SK-N-SH (cell line): ENCODE results near the gene TRIM27.

ENCODE experiments used
- EP300 ChIP-seq, 2 experiments: IDR thresholded peaks; 2 replicates each; pipeline versions ENCODE4 v1.4.0 to v1.6.1; 2012; ENCODE audit warnings: borderline replicate concordance in 1 of 2, low read depth in 1 of 2, low read length in 1 of 2
- GABPA ChIP-seq: IDR thresholded peaks from 2 replicates; pipeline ENCODE4 v1.4.0; 2012; ENCODE audit warnings: low read depth, mild to moderate bottlenecking
- RFX5 ChIP-seq: IDR thresholded peaks from 2 replicates; pipeline ENCODE4 v1.6.1; 2012; ENCODE audit warnings: mild to moderate bottlenecking, improper control_type of control experiment, low read length
- TF ChIP-seq, protein P1 (sequence below): fragments of 200-600 bp; sonication (generic); IDR thresholded peaks from 2 replicates; pipeline ENCODE4 v1.6.1; 2017; ENCODE audit warnings: antibody characterized with exemption, mild to moderate bottlenecking, moderate library complexity
- TF ChIP-seq, protein P2 (sequence below): IDR thresholded peaks from 2 replicates; pipeline ENCODE4 v1.4.0; 2012; ENCODE audit warnings: low read depth, borderline replicate concordance
- TF ChIP-seq, protein P3 (sequence below): IDR thresholded peaks from 2 replicates; pipeline ENCODE4 v1.6.1; 2012; ENCODE audit warnings: mild to moderate bottlenecking, low read depth, low read length, moderate library complexity

DNA sequence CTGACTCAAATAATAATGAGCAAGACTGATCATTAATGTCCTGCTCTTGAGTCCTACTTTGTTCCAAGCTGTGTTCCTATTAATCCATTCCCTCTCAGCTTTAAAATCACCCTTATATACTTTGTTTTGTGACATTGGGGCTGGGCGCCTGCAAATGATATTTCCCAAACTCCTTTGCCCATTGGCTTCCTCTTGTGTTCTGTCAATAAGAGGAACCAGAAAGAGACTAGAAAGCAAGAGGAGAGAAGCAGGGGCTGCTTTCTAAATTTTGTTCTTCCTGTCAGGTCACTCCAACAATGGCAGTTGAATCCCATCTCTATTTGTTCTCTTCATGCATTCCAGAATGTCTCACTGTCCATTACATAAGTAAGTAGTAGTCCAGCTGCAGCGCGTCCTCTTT is 21.6 kb upstream of the TRIM27 start:
- TF ChIP-seq, protein P1, sequence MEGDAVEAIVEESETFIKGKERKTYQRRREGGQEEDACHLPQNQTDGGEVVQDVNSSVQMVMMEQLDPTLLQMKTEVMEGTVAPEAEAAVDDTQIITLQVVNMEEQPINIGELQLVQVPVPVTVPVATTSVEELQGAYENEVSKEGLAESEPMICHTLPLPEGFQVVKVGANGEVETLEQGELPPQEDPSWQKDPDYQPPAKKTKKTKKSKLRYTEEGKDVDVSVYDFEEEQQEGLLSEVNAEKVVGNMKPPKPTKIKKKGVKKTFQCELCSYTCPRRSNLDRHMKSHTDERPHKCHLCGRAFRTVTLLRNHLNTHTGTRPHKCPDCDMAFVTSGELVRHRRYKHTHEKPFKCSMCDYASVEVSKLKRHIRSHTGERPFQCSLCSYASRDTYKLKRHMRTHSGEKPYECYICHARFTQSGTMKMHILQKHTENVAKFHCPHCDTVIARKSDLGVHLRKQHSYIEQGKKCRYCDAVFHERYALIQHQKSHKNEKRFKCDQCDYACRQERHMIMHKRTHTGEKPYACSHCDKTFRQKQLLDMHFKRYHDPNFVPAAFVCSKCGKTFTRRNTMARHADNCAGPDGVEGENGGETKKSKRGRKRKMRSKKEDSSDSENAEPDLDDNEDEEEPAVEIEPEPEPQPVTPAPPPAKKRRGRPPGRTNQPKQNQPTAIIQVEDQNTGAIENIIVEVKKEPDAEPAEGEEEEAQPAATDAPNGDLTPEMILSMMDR: no peak
- no peak for TF ChIP-seq GABPA
- no peak for TF ChIP-seq RFX5
- TF ChIP-seq, protein P2, sequence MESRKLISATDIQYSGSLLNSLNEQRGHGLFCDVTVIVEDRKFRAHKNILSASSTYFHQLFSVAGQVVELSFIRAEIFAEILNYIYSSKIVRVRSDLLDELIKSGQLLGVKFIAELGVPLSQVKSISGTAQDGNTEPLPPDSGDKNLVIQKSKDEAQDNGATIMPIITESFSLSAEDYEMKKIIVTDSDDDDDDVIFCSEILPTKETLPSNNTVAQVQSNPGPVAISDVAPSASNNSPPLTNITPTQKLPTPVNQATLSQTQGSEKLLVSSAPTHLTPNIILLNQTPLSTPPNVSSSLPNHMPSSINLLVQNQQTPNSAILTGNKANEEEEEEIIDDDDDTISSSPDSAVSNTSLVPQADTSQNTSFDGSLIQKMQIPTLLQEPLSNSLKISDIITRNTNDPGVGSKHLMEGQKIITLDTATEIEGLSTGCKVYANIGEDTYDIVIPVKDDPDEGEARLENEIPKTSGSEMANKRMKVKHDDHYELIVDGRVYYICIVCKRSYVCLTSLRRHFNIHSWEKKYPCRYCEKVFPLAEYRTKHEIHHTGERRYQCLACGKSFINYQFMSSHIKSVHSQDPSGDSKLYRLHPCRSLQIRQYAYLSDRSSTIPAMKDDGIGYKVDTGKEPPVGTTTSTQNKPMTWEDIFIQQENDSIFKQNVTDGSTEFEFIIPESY: no peak
- TF ChIP-seq, protein P3, sequence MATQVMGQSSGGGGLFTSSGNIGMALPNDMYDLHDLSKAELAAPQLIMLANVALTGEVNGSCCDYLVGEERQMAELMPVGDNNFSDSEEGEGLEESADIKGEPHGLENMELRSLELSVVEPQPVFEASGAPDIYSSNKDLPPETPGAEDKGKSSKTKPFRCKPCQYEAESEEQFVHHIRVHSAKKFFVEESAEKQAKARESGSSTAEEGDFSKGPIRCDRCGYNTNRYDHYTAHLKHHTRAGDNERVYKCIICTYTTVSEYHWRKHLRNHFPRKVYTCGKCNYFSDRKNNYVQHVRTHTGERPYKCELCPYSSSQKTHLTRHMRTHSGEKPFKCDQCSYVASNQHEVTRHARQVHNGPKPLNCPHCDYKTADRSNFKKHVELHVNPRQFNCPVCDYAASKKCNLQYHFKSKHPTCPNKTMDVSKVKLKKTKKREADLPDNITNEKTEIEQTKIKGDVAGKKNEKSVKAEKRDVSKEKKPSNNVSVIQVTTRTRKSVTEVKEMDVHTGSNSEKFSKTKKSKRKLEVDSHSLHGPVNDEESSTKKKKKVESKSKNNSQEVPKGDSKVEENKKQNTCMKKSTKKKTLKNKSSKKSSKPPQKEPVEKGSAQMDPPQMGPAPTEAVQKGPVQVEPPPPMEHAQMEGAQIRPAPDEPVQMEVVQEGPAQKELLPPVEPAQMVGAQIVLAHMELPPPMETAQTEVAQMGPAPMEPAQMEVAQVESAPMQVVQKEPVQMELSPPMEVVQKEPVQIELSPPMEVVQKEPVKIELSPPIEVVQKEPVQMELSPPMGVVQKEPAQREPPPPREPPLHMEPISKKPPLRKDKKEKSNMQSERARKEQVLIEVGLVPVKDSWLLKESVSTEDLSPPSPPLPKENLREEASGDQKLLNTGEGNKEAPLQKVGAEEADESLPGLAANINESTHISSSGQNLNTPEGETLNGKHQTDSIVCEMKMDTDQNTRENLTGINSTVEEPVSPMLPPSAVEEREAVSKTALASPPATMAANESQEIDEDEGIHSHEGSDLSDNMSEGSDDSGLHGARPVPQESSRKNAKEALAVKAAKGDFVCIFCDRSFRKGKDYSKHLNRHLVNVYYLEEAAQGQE: no peak
- no peak for TF ChIP-seq EP300 (IDR thresholded peaks at IDR 0.05; ENCODE audit: borderline replicate concordance in 1 of 2, low read depth in 1 of 2, low read length in 1 of 2)
